HAP-1 (cell line): ENCODE results near the gene OR51B2.
"Not testable (repeated sequence)": the region's sequence is repeated elsewhere in the genome, so short reads cannot be mapped to it uniquely, and the experiment has no call there.

Experiments used
- DNase-seq, 2 experiments: peaks; one replicate each; pipeline ENCODE4 v3.0.0-alpha.2; 2016 to 2020; ENCODE audit warnings: low spot score in 2 of 2
- H3K27me3 ChIP-seq: fragments of 250-450 bp; sonication (Bioruptor Pico); 2 replicates; pipeline ENCODE4 v1.5.1; 2020; ENCODE audit warnings: low read depth, mild to moderate bottlenecking, moderate library complexity
- H3K36me3 ChIP-seq: fragments of 250-450 bp; sonication (Bioruptor Pico); replicated peaks from 2 replicates; pipeline ENCODE4 v1.5.1; 2020; ENCODE audit warnings: mild to moderate bottlenecking
- H3K4me1 ChIP-seq: fragments of 250-450 bp; sonication (Bioruptor Pico); 2 replicates; pipeline ENCODE4 v1.5.1; 2020; ENCODE audit warnings: mild to moderate bottlenecking
- H3K4me3 ChIP-seq: fragments of 250-450 bp; sonication (Bioruptor Pico); 2 replicates; pipeline ENCODE4 v1.5.1; 2020; ENCODE audit warnings: mild to moderate bottlenecking, moderate library complexity
- H3K9me3 ChIP-seq: fragments of 250-450 bp; sonication (Bioruptor Pico); 2 replicates; pipeline ENCODE4 v1.5.1; 2020; ENCODE audit warnings: mild to moderate bottlenecking, moderate library complexity
- in situ Hi-C: fragments of 300-500 bp; cut with MboI; formaldehyde crosslinking; loops from 3 replicates; pipeline ENCODE4 v1.14.3; 2020; ENCODE audit warnings: low sequenced_read_pairs, inconsistent platforms, mixed read lengths

The OR51B2 gene

DNA sequence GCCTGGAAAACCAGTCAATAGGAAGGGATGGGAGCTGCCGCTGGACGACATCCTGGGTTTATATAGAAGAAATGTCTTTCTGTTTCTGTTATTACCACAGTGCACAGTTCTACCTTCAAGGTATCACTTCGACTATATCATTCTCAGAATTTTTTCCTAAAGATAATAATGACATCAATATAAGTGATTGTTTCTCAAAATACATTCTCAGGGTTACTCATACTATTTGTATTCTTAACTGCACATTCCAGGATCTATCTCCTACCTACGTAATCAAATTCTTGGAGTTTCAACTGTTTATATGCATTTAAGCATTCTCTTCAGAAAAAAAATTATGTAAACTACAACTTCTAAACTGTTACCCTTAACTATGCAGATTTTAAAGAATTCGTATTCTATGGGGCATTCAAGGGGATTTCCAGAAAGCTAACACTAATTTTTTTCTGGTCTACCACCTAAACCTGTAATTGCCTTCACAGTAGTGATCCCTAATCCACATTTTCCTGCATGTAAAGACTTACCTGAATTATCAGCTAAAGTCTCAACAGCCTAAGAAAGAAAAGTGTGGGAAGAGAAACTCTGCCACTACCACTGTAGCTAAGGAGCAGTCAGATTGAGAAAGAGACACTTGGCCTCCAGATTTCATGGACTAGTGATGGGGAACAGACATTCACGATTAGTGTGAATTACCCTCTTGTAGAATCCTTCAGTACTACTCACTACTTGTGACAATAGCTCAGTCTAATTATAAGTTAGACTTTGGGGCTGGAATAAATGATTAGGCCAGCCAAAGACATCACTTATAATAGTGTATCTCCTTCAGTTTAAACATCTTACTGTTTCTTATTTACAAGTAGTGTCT lies 19.6 kb upstream of the OR51B2 start, which contains the start of gene OR51B5:
Gene OR51B5, minus strand, starts transcription at position 51 of the 862 bp plus-strand sequence. Its CDS starts 0 bp downstream, at position 51.
- H3K4me1 ChIP-seq, result no peaks in the 10 kb centered on the region
- in situ Hi-C loops, result no loop called here
- no peaks in the 10 kb centered on the region for H3K36me3 ChIP-seq
- DNase-seq, result no peak
- no peaks in the 10 kb centered on the region for H3K9me3 ChIP-seq
- H3K4me3 ChIP-seq, result no peak within 1 kb of the TSS
- H3K27me3 ChIP-seq, result no peaks in the 10 kb centered on the region

DNA sequence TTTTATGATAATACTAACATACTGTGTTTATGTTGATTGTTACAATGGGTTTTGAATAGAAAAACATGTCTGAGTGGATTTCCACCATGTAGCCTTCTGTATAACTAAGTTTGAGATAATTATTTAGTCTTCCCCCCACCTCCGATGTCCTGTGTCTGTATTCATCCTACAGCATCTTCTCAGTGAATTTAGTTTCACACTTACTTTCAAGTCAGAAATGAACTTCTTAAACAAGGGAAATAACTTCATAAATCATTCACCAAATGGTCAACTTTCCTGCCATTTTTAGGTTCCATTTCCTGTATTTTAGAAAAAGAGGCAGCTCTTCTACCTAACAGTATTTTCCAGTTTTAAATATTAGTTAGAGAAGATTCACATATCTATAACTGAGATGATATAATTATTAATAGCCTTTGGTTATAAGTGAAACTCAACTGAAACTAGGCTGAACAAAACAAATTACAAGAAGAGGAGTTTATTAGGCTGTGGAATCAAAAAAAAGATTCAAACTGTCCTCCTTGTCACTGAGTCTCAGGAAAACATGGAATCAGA lies 15.8 kb upstream of the OR51B2 start:
- no peaks in the 10 kb centered on the region for H3K36me3 ChIP-seq
- H3K4me1 ChIP-seq, result no peaks in the 10 kb centered on the region
- H3K4me3 ChIP-seq, result no peak overlapping the region
- in situ Hi-C loops, result no loop called here
- no peak for DNase-seq
- H3K9me3 ChIP-seq, result no peaks in the 10 kb centered on the region
- H3K27me3 ChIP-seq, result no peaks in the 10 kb centered on the region

DNA sequence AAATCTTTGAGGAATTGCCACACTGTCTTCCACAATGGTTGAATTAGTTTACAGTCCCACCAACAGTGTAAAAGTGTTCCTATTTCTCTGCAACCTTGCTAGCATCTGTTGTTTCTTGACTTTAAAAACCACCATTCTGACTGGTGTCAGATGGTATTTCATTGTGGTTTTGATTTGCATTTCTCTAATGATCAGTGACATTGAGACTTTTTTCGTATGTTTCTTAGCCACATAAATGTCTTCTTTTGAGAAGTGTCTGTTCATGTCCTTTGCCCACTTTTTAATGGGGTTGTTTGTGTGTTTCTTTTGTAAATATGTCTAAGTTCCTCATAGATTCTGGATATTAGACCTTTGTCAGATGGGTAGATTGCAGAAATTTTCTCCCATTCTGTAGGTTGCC lies 13.2 kb upstream of the OR51B2 start:
- in situ Hi-C loops, H3K9me3 ChIP-seq, H3K27me3 ChIP-seq, H3K4me3 ChIP-seq, H3K4me1 ChIP-seq, H3K36me3 ChIP-seq, DNase-seq: not testable (repeated sequence)

DNA sequence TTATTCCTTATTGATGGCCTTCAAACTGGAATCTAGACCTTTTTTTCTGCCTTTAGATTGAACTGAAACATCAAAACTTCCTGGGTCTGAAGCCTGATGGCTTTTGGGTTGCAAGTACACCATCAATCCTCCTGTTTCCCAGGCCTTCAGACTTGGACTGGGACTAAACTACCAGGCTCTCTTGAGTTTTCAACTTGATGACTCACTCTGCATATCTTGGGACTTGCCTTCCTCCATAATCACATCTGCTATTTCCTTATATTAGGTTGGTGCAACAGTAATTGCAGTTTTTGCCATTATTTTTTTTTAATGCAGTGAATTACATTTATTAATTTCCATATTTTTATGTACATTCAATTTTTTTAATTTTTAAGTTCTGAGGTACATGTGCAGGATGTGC lies 12.2 kb upstream of the OR51B2 start:
- no peaks in the 10 kb centered on the region for H3K9me3 ChIP-seq
- in situ Hi-C loops, result no loop called here
- no peaks in the 10 kb centered on the region for H3K36me3 ChIP-seq
- H3K4me3 ChIP-seq, result no peak overlapping the region
- no peak for DNase-seq
- H3K4me1 ChIP-seq, result no peaks in the 10 kb centered on the region
- H3K27me3 ChIP-seq, result no peaks in the 10 kb centered on the region

DNA sequence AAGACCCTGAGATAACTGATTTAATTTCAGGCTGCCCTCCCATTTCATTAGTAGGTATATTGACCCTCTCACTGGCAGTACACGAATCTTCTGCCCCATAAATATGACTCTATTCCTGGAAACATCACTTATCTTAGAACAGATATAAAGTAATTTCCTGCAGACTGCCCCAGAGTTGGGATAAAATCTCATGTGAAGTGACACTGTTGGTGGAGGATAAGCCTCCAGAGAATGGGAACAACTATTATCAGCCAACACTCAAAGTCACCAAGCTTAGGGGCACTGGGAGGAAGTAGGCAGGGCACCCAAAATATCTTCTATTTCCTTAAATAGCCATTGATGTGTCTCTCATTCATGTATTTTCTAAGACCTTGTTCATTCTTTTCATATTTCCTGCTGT lies 11.1 kb upstream of the OR51B2 start:
- no peak for DNase-seq
- Histone ChIP-seq H3K4me1 (no peaks in the 10 kb centered on the region), H3K27me3 (no peaks in the 10 kb centered on the region), H3K9me3 (no peaks in the 10 kb centered on the region), H3K36me3 (no peaks in the 10 kb centered on the region), H3K4me3 (no peak overlapping the region)
- in situ Hi-C loops, result no loop called here

DNA sequence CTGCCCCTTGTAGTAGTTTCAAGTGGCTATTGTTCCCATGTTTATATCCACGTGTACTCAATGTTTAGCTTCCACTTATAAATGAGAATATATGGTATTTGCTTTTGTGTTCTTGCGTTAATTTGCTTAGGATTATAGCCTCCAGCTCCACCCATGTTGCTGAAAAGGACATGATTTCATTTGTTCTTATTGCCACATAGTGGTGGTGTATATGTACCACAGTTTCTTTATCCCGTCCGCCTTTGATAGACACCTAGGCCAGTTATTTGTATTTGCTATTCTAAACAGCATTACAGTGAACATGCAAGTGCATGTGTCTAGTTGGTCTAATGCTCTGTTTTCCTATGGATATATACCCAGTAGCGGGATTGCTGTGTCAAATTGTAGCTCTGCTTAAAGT lies 6.8 kb downstream of the OR51B2 start:
- in situ Hi-C loops, result no loop called here
- DNase-seq, result peak in 1 of 2 experiments; percentile 8
- H3K4me3 ChIP-seq, result no peak overlapping the region
- H3K27me3 ChIP-seq, result no peaks in the 10 kb centered on the region
- H3K36me3 ChIP-seq, result no peaks in the 10 kb centered on the region
- H3K9me3 ChIP-seq, result no peaks in the 10 kb centered on the region
- H3K4me1 ChIP-seq, result no peaks in the 10 kb centered on the region

DNA sequence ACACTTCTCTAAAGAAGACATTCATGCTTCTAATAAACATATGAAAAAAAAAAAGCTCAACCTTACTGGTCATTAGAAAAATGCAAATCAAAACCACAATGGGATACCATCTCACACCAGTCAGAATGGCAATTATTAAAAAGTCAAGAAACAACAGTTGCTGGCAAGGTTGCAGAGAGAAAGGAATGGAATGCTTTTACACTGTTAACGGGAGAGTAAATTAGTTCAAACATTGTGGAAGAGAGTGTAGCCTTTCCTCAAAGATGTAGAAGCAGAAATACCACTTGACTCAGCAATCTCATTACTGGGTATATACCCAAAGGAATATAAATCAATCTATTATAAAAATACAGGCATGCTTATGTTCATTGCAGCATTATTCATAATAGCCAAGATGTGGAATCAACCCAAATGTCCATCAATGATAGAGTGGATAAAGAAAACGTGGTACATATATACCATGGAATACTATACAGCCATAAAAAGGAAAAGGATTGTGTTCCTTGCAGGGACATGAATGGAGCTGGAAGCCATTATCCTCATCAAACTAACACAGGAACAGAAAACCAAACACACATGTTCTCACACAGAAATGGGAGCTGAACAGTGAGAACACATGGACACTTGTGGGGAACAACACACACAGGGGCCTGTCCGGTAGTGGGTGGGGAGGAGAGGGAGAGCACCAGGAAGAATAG lies 10.6 kb downstream of the OR51B2 start:
- in situ Hi-C loops, H3K9me3 ChIP-seq, H3K4me1 ChIP-seq, H3K27me3 ChIP-seq, H3K4me3 ChIP-seq, DNase-seq, H3K36me3 ChIP-seq: not testable (repeated sequence)

DNA sequence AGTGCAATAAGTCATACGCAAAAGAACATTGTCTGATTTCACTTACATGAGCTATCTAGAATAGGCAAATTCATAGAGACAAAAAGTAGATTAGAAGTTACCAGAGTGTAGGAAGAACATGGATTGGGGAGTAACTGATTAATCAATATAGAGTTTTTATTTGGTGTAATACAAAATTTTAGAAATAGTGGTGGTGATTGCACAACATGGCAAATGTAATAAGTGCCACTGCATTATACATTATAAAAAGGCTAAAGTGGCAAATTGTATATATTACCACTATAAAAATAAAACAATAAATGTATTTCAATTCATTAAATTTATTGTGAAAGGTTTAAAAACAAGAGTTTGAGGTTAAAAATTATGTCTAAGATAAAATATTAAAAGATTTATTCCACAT lies 13.7 kb downstream of the OR51B2 start:
- H3K9me3 ChIP-seq, result no peaks in the 10 kb centered on the region
- in situ Hi-C loops, result no loop called here
- H3K27me3 ChIP-seq, result no peaks in the 10 kb centered on the region
- no peaks in the 10 kb centered on the region for H3K36me3 ChIP-seq
- no peak for DNase-seq
- no peaks in the 10 kb centered on the region for H3K4me1 ChIP-seq
- H3K4me3 ChIP-seq, result no peak overlapping the region

DNA sequence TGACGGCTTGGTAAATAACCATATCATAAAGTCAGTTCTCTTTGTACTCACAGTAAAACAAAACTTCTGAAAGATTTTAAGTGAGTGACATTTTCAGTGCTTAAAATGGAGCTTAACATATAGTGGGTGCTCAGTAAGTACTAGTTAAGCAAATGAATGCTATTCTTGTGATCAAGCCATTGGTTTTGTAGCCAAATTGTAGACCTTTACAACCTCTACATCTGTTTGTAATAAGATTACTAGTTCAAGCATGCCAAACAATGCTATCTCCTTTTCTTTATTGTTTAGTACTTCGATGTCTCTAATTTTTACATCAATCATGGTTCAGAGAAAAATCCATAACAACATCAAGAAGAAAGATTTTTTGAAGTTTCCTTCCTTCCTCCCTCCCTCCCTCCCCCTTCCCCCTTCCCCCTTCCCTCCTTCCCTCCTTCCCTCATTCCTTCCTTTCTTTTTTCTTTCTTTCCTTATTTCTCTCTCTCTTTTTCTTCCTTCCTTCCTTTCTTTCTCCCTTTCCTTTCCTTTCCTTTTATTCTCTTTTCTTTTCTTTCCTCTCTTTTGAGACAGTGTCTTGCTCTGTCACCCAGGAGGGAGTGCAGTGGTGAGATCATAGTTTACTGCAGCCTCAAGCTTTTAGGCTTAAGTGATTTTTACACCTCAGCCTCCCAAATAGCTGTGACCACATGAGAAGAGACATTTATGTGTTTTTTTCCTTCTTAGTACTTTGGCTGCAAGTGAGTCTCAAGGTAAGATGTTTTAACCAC lies 16.7 kb downstream of the OR51B2 start:
- no peaks in the 10 kb centered on the region for H3K36me3 ChIP-seq
- in situ Hi-C loops, result no loop called here
- no peak for DNase-seq

DNA sequence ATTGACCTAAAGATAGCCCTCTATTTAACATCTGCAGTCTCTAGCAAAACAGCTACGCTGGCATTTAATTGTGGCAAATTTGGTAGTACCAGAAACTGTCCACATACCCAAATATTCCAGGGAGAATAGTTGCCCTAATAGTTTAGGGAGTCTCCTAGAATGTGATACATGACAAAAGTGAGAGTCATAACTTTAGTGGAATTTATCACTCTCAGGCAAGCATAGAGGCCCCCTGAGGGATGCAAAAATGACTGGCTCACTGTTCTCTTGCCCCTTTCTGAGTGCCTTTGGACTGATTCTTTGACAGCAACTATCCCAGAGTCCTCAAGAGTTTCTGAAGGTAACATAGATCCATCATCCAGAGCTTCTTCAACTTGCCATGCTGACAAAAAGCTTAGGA lies 20.1 kb downstream of the OR51B2 start:
- DNase-seq, result no peak
- no peak overlapping the region for H3K4me3 ChIP-seq
- H3K36me3 ChIP-seq, result no peaks in the 10 kb centered on the region
- H3K27me3 ChIP-seq, result no peaks in the 10 kb centered on the region
- H3K4me1 ChIP-seq, result no peaks in the 10 kb centered on the region
- in situ Hi-C loops, result no loop called here
- no peaks in the 10 kb centered on the region for H3K9me3 ChIP-seq

More for the DNA sequence above, 16.7 kb downstream of the OR51B2 start:
- H3K4me1 ChIP-seq, result no peaks in the 10 kb centered on the region
- no peaks in the 10 kb centered on the region for H3K9me3 ChIP-seq
- H3K4me3 ChIP-seq, result no peak overlapping the region
- no peaks in the 10 kb centered on the region for H3K27me3 ChIP-seq

DNA sequence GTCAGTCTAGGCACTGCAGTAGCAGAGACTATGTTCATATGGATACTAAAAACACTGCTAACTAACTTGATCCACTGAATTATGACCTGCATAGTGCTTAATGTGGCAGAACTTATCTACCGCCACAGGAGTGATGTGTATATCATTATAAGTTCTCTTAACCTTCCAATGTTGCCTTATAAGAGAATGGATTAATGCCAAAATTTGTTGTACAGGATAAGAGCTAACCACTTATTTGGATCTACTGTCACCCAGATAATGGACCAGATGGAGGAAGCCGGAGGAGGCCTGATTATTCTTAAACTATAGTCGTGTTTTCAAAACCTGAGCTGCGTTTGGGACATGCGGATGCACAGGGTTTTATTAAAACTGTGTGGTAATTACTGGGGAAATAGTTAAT lies 20.5 kb downstream of the OR51B2 start:
- H3K9me3 ChIP-seq, result no peaks in the 10 kb centered on the region
- in situ Hi-C loops, result no loop called here
- no peak overlapping the region for H3K4me3 ChIP-seq
- H3K4me1 ChIP-seq, result no peaks in the 10 kb centered on the region
- no peaks in the 10 kb centered on the region for H3K36me3 ChIP-seq
- no peak for DNase-seq
- no peaks in the 10 kb centered on the region for H3K27me3 ChIP-seq

DNA sequence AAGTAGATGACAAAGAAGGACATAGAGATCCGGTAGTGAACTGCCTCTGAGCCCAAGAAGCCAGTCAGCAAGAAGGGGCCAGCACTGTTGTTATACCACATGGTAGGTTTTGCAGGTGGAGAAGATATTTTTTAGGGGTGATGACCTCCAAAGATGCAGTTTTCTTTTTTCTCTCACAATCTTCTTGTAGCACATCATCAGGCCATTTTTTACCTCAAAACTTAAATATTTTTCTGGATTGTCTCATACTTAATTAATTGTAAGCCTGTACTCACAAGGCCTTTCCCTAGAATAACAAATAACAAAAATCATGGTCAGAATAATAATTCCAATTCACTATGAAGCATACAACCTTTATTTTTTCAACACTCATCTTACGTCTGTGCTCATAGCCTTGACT lies 22.3 kb downstream of the OR51B2 start, which contains the start of gene OR51B4:
Gene OR51B4, minus strand, starts transcription at position 101 of the 400 bp plus-strand sequence. Its CDS starts 0 bp downstream, at position 101.
- no peak for DNase-seq
- in situ Hi-C loops, result no loop called here
- H3K36me3 ChIP-seq, result no peaks in the 10 kb centered on the region
- H3K9me3 ChIP-seq, result no peaks in the 10 kb centered on the region
- no peaks in the 10 kb centered on the region for H3K4me1 ChIP-seq
- H3K4me3 ChIP-seq, result no peak within 1 kb of the TSS
- no peaks in the 10 kb centered on the region for H3K27me3 ChIP-seq

DNA sequence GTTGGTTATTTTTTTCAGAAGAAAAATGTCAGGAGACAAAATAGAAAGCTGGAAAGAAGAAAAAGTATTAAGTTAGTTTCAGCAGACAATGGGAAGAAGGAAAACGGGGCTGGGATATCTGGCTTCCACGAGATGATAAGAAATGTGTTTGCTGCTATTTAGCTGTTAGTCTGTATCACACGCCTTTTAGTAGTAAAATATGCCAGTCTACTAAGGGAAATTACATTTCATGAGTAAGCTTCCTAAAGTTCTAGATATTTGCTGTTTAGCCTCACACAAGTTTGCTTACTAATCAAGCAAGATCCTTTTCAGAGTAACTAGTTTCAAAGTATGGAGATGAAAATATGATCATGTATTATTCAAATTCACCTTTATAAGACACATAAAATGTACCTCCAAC lies 23.8 kb downstream of the OR51B2 start:
- Histone ChIP-seq H3K4me1 (no peaks in the 10 kb centered on the region), H3K27me3 (no peaks in the 10 kb centered on the region; the same call in 1 of the 2 replicates), H3K4me3 (no peak overlapping the region), H3K9me3 (no peaks in the 10 kb centered on the region), H3K36me3 (no peaks in the 10 kb centered on the region)
- DNase-seq, result no peak
- in situ Hi-C loops, result no loop called here
